Gastroesophageal sphincter (tissue), 4 donors: Measurements from ENCODE around the gene RAB1B. TPM values are rescaled to one million over a fixed set of nuclear protein-coding genes. Genes with fewer than 3 reads are reported as not detected.

Source experiments
- ATAC-seq: fragments of 150-250 bp; one replicate; pipeline ENCODE4 v1.9.1; 2016; ENCODE audit warnings: mild to moderate bottlenecking, moderate library complexity
- H3K27ac ChIP-seq, 4 donors: fragments of 200-600 bp; sonication (generic) in 3 of 4; 1 replicate in 3 of 4; 2 replicates in 1 of 4; pipeline ENCODE4 v1.5.1; 2016 to 2019
- H3K27me3 ChIP-seq: fragments of 200-600 bp; sonication (generic); one replicate; pipeline ENCODE4 v1.5.1; 2019
- H3K36me3 ChIP-seq, 2 donors: fragments of 200-600 bp; sonication (generic); one replicate each; pipeline ENCODE4 v1.5.1; 2019; ENCODE audit warnings: control low read depth in 1 of 2
- H3K4me1 ChIP-seq, 3 donors: fragments of 200-600 bp; sonication (generic); 1 replicate in 2 of 3; 2 replicates in 1 of 3; pipeline ENCODE4 v1.5.1; 2016 to 2019; ENCODE audit warnings: control low read depth in 2 of 3
- H3K4me3 ChIP-seq, 2 donors: fragments of 200-600 bp; sonication (generic); one replicate each; pipeline ENCODE4 v1.5.1; 2019; ENCODE audit warnings: mild to moderate bottlenecking in 1 of 2, moderate library complexity in 1 of 2
- H3K9me3 ChIP-seq, 3 donors: fragments of 200-600 bp; sonication (generic); one replicate each; pipeline ENCODE4 v1.5.1; 2017 to 2019; ENCODE audit warnings: control low read depth in 2 of 3
- EP300 ChIP-seq: sonication (generic); formaldehyde crosslinking; IDR thresholded peaks from one replicate; pipeline ENCODE4 v1.6.1; 2017; ENCODE audit warnings: antibody characterized with exemption, mild to moderate bottlenecking
- POLR2A ChIP-seq, 2 donors: fragments of 450-650 bp; IDR thresholded peaks; one replicate each; pipeline ENCODE4 v1.6.1; 2017; ENCODE audit warnings: antibody characterized with exemption in 2 of 2, mild to moderate bottlenecking in 2 of 2, moderate library complexity in 1 of 2
- POLR2AphosphoS5 ChIP-seq: sonication (generic); formaldehyde crosslinking; IDR thresholded peaks from one replicate; pipeline ENCODE4 v1.6.1; 2017; ENCODE audit warnings: antibody characterized with exemption
- WGBS, 2 donors: methylation state at CpG; one replicate each; pipeline ENCODE4 v1.1.5; 2018; ENCODE audit warnings: low coverage in 1 of 2; 5-methylcytosine and 5-hydroxymethylcytosine counted together
- total RNA-seq, 4 donors: library from RNA; depleted of rRNA; stranded (reverse); fragments of >200 nt; gene quantifications; one replicate each; pipeline ENCODE4 v1.1.0, GENCODE V29; 2016
- TF ChIP-seq, protein P1 (sequence below), 4 experiments: fragments of 200-600 bp in 2 of 4; fragments of 450-650 bp in 2 of 4; sonication (generic) in 1 of 4; IDR thresholded peaks; one replicate each; pipeline ENCODE4 v1.5.1; 2017 to 2019; ENCODE audit warnings: antibody characterized with exemption in 4 of 4, mild to moderate bottlenecking in 2 of 4, moderate library complexity in 2 of 4

RAB1B gene
- total RNA-seq, 4 donors from 2014 or later = 99.3 to 162 (median 115) TPM

DNA sequence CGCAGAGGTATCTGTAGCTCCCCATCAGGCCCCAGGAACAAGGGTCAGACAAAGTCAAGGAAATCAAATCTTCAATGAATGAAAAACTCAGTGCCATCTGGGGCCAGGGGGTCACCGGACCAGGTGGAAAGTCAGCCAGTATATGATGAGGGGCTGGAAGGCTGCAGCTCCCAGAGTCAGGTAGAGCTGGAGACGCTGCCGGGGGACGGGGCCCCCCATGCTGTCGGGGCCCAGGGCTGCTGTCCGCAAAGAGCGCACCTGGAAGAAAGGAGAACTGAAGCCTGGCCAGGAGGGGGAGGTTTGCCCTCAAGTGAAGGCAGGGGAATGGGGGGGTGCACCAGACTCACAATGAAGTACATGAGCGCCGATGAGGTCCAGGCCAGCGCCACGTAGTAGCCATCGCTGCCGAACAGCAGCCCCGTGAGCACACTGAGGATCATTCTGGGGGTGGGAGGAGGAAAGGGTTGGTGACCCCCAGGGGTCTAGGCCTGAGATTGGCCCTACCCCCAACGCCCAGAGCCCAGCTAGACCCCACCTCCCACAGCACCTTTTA is 16.2 kb downstream of the RAB1B start:
- Histone ChIP-seq H3K27ac (no peak overlapping the region), H3K36me3 (peaks cover 0 to 32% of the 10 kb centered on the region in 2 donors), H3K9me3 (no peaks in the 10 kb centered on the region), H3K4me1 (peaks cover 0 to 58% (median 6%) of the 10 kb centered on the region in 3 donors), H3K4me3 (no peak overlapping the region), H3K27me3 (no peaks in the 10 kb centered on the region)
- WGBS, 2 donors = 83 to 87% methylated on average over 13 to 14 of the region's 16 CpGs
- TF ChIP-seq POLR2AphosphoS5 (no peak), POLR2A (IDR thresholded peaks at IDR 0.05) (no peak), EP300 (no peak)
- TF ChIP-seq, protein P1, sequence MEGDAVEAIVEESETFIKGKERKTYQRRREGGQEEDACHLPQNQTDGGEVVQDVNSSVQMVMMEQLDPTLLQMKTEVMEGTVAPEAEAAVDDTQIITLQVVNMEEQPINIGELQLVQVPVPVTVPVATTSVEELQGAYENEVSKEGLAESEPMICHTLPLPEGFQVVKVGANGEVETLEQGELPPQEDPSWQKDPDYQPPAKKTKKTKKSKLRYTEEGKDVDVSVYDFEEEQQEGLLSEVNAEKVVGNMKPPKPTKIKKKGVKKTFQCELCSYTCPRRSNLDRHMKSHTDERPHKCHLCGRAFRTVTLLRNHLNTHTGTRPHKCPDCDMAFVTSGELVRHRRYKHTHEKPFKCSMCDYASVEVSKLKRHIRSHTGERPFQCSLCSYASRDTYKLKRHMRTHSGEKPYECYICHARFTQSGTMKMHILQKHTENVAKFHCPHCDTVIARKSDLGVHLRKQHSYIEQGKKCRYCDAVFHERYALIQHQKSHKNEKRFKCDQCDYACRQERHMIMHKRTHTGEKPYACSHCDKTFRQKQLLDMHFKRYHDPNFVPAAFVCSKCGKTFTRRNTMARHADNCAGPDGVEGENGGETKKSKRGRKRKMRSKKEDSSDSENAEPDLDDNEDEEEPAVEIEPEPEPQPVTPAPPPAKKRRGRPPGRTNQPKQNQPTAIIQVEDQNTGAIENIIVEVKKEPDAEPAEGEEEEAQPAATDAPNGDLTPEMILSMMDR (IDR thresholded peaks at IDR 0.05) = no peak
- no peak for ATAC-seq

DNA sequence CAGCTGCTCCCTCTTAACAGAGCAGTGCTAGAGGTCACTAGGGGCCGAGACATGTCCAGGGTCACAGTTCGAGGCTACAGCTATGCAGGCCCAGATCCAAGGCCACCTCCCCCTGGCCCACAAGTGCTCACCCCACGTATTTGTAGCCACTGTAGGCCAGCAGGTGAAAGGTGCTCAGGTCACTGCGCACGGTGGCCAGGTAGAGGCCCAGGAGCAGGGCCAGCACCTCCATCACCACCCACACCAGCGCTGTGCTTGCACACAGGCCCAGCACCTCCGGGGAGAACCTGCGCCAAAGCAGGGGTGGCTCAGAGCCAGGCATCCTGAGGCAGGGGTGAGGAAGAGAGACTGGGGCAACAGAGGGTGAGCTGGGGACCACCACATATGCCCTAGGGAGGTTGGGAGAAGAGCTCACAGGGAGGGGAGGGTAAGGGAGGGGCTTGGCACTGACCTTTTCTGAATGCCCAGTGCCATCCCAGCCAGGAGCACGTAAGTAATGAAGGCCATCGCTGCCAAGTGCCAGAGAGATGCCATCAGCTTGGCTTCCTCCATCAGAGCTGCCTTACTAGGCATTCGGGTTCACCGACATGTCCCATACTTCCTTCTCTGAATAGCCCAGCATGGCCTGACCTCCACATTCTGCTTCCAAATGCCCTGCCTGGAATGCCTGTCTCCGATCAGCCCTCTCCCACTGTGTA is 17.0 kb downstream of the RAB1B start:
- no peak overlapping the region for H3K27ac ChIP-seq
- H3K36me3 ChIP-seq = peaks cover 0 to 32% of the 10 kb centered on the region in 2 donors
- no peaks in the 10 kb centered on the region for H3K9me3 ChIP-seq
- no peak for ATAC-seq
- no peaks in the 10 kb centered on the region for H3K27me3 ChIP-seq
- WGBS, 2 donors = 63 to 83% methylated on average over 3 of the region's 13 CpGs
- H3K4me3 ChIP-seq = no peak overlapping the region
- no peak for TF ChIP-seq EP300
- no peak for TF ChIP-seq POLR2A (IDR thresholded peaks at IDR 0.05)
- TF ChIP-seq POLR2AphosphoS5 = no peak
- TF ChIP-seq, protein P1 (IDR thresholded peaks at IDR 0.05) = no peak
- peaks cover 0 to 66% (median 11%) of the 10 kb centered on the region in 3 donors for H3K4me1 ChIP-seq

DNA sequence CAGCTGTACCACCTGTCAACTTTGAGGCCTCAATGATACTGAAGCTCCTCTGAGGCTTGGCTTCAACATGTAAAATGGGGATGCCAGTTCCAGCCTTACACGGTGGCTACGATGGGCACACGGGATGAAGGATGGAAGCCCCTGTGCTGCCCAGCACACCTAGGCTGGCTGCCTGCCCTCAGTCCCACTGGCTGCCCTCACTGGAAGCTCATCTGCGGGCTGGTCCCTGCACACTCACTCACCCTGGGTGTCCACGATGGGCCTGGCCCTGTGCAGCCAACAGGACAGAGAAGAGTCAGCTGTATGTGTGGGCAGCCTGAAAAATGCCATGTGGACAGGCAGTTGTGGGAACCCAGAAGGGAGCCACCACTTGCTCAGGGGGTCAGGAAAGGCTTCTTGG is 18.3 kb downstream of the RAB1B start:
- Histone ChIP-seq H3K4me1 (peaks cover 0 to 72% (median 11%) of the 10 kb centered on the region in 3 donors), H3K27me3 (peaks cover 7% of the 10 kb centered on the region), H3K9me3 (no peaks in the 10 kb centered on the region), H3K36me3 (peaks cover 0 to 32% of the 10 kb centered on the region in 2 donors), H3K4me3 (no peak overlapping the region), H3K27ac (no peak overlapping the region)
- no peak for ATAC-seq
- TF ChIP-seq POLR2AphosphoS5 (no peak), EP300 (no peak), POLR2A (IDR thresholded peaks at IDR 0.05) (no peak)
- TF ChIP-seq, protein P1 (IDR thresholded peaks at IDR 0.05) = no peak
- 63% methylated on average over 4 of the region's 5 CpGs; no CpG with 5 or more reads in 1 of the 2 donors for WGBS, 2 donors

DNA sequence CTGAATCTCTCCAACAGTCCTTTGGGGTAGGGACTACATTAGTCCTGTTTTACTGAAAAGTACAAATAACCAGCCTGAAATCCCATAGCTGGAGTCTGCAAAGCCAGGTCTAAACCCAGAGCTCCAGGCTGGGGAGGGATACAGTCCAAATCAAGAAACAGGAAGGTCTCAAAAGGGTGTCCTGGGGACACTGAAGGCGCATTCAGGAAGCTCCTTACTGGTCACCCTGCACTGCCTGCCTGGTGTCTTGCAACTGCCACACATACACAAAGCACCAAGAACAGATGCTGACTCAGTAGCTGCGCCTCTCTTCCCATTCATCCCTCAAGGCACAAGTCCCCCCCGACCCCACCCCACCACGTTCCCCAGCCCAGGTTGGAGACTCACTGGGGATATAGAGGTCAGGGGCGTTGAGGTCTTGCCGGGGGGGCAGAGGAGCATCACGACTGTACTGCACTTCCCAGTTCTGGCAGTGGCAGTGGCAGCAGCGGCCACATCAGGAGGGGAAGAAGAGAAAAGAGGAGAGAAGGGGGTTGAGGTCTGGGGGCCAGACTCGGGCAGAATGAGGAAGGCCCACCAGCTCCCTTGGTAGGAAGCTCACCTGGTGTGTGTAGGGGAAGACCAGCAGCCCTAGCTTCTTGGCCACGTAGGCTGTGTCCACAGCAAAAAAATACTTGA is 18.9 kb downstream of the RAB1B start:
- Histone ChIP-seq H3K9me3 (no peaks in the 10 kb centered on the region), H3K27me3 (peaks cover 14% of the 10 kb centered on the region), H3K27ac (peak overlapping the region in 1 of 4 donors; percentile 96), H3K4me1 (peaks cover 0 to 72% (median 16%) of the 10 kb centered on the region in 3 donors), H3K36me3 (peaks cover 0 to 32% of the 10 kb centered on the region in 2 donors), H3K4me3 (no peak overlapping the region)
- TF ChIP-seq, protein P1 (IDR thresholded peaks at IDR 0.05) = no peak
- no peak for TF ChIP-seq EP300
- TF ChIP-seq POLR2A (IDR thresholded peaks at IDR 0.05) = no peak
- no peak for TF ChIP-seq POLR2AphosphoS5
- 70 to 100% methylated on average over 2 of the region's 10 CpGs for WGBS, 2 donors
- no peak for ATAC-seq
